ENCODE measurements around the gene TPK1. TPM values are rescaled to one million over a fixed set of nuclear protein-coding genes. Genes with fewer than 3 reads are reported as not detected.

The TPK1 gene
- total and polyA plus RNA-seq, 2 of the 8 experiments (the other 6 are each of a cell fraction or from before 2014, with no cell fraction given): 1.9 to 2.7 TPM

DNA sequence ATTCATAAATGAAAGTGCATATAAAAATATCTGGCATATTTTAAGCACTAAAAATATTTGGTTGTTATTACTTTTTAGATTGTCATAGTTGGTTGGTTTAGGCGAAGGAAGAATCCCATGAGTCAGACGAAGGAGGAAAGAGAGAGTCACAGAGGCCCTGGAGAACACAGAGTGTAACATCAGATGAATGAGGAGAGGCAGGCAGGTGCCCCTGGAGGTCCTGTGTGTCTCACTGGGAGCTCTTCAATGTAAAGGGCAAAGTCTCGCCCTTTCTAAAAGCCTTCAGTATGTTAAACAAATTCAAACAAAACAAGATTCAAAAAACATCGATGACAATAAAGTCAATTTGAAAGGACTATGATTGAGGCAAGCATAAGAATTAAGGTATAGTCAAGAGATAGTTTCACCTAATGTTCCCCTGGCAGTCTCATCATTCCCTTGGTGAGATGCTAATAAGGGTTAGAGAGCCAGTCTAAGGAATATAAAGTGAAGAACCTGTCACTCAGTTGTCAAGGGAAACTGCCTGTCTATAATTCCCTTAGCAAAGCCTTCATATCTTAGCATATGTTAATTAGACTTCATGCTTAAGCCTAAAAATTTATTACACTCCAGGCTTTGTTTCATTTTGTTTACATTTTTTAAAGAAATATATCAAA, 194.3 kb downstream of the TPK1 start:
- H4K8ac ChIP-seq (ENCODE audit: extremely low read depth, insufficient read depth, low read length): no peak overlapping the region; the same call in 1 of the 2 replicates
- H2BK5ac ChIP-seq (ENCODE audit: low read depth, low read length): no peak overlapping the region
- no peak overlapping the region for H3K18ac ChIP-seq (ENCODE audit: extremely low read depth, low read length)
- no peak overlapping the region for H3K4me3 ChIP-seq (ENCODE audit: extremely low read depth in 1 of 4, insufficient read depth in 2 of 4, low read depth in 3 of 4, low read length in 4 of 4)
- H3K4me2 ChIP-seq (ENCODE audit: insufficient read depth in 1 of 2, low read depth in 2 of 2, low read length in 2 of 2): no peak overlapping the region
- no peak overlapping the region for H4K5ac ChIP-seq (ENCODE audit: insufficient read length, low read depth, low read length)
- H3K56ac ChIP-seq (replicated peaks; ENCODE audit: insufficient read length, low read depth, low read length): no peak overlapping the region
- no peak overlapping the region for H2BK12ac ChIP-seq (ENCODE audit: low read depth, low read length)
- no peaks in the 10 kb centered on the region for H3K23me2 ChIP-seq (ENCODE audit: low read depth, low read length)
- H3K9me3 ChIP-seq (ENCODE audit: insufficient read depth in 2 of 2, low read depth in 1 of 2, low read length in 1 of 2): no peaks in the 10 kb centered on the region
- no peak overlapping the region for H3K14ac ChIP-seq (ENCODE audit: insufficient read length)
- 72% methylated on average over 4 of the region's 4 CpGs; no CpG with 5 or more reads in 1 of the 2 experiments for WGBS, 2 experiments (ENCODE audit: extremely low coverage in 1 of 2, insufficient coverage in 1 of 2, insufficient read length in 1 of 2, insufficient replicate concordance in 2 of 2, low coverage in 1 of 2, low lambda C conversion rate in 2 of 2, missing lambda C conversion rate in 1 of 2)
- no peaks in the 10 kb centered on the region for H3K79me1 ChIP-seq (ENCODE audit: low read depth, low read length)
- H4K91ac ChIP-seq (replicated peaks; ENCODE audit: insufficient read length, low read length): no peak overlapping the region
- H2BK120ac ChIP-seq (replicated peaks; ENCODE audit: low read depth, low read length): no peak overlapping the region
- no peaks in the 10 kb centered on the region for H3K79me2 ChIP-seq (ENCODE audit: control insufficient read depth in 1 of 2, insufficient read depth in 2 of 2, low read length in 2 of 2)
- H3K4me1 ChIP-seq (replicated peaks in 1 of 4; ENCODE audit: control insufficient read depth in 3 of 4, insufficient read depth in 4 of 4, low read length in 3 of 4): no peaks in the 10 kb centered on the region; a peak in 1 of 7 replicates
- CTCF ChIA-PET (ENCODE audit: partially characterized antibody): no interaction called here
- no peak overlapping the region for H3K9ac ChIP-seq (replicated peaks in 1 of 4; ENCODE audit: extremely low read depth in 1 of 4, low read depth in 3 of 4, low read length in 3 of 4)
- no peak overlapping the region for H2AK5ac ChIP-seq (ENCODE audit: low read depth, low read length)
- no peak overlapping the region for H2BK15ac ChIP-seq (ENCODE audit: low read length)
- H3K36me3 ChIP-seq (ENCODE audit: control insufficient read depth in 2 of 4, insufficient read depth in 4 of 4, low read length in 3 of 4): no peaks in the 10 kb centered on the region
- no peak overlapping the region for H3K23ac ChIP-seq (ENCODE audit: insufficient read length)
- no peak overlapping the region for H2AFZ ChIP-seq (ENCODE audit: low read length)
- no peak overlapping the region for H3K27ac ChIP-seq (ENCODE audit: low read depth, low read length)
- POLR2A ChIA-PET (ENCODE audit: partially characterized antibody): no interaction called here
- H3K4ac ChIP-seq (replicated peaks; ENCODE audit: insufficient read length, low read depth, low read length): no peak overlapping the region
- TF ChIP-seq POU5F1 (IDR thresholded peaks at IDR 0.05; ENCODE audit: low read depth, low read length) (no peak), EGR1 (IDR thresholded peaks at IDR 0.05; ENCODE audit: borderline replicate concordance, low read depth, low read length) (no peak), CBX5 (IDR thresholded peaks at IDR 0.05; ENCODE audit: low read depth, low read length) (no peak), POLR2A (IDR thresholded peaks at IDR 0.05; ENCODE audit: control extremely low read depth in 1 of 2, low read depth in 2 of 2, low read length in 2 of 2) (no peak), TAF7 (optimal IDR thresholded peaks at IDR 0.05; ENCODE audit: borderline replicate concordance, low read depth, low read length) (no peak)
- no peaks in the 10 kb centered on the region for H3K27me3 ChIP-seq (replicated peaks in 1 of 4; ENCODE audit: control insufficient read depth in 3 of 4, extremely low read depth in 1 of 4, insufficient read depth in 3 of 4, low read length in 3 of 4)
- no peak overlapping the region for H2BK20ac ChIP-seq (ENCODE audit: low read length)
- no peak for FAIRE-seq
- H4K20me1 ChIP-seq (replicated peaks in 1 of 2; ENCODE audit: control insufficient read depth in 1 of 2, insufficient read depth in 2 of 2, low read length in 2 of 2): no peaks in the 10 kb centered on the region
- no peak for DNase-seq (ENCODE audit: low read depth in 1 of 2, low spot score in 2 of 2)

Data from H1 (cell line).